Measurements from ENCODE around the gene LSM3.

DNA sequence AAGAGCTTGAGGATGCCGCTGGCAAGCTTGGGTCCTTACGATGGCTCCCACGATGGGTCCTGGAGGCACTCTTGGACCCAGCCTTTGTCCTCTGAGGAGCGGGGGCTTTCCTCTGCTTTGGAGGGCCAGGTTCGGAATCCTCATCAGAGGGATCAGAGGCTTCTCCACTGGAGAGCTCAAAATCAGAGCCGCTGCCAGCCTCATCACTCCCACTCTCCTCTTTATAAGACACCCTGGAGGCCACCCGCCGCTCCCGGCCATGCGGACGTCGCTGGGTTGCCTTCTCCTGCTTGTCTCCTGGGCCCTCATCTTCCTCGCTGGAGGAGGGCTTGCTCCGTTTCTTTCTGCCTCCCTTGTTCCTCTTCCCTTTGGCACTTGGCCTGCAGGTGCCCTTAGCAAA, 20.2 kb upstream of the LSM3 start:
- TF ChIP-seq, protein P1, sequence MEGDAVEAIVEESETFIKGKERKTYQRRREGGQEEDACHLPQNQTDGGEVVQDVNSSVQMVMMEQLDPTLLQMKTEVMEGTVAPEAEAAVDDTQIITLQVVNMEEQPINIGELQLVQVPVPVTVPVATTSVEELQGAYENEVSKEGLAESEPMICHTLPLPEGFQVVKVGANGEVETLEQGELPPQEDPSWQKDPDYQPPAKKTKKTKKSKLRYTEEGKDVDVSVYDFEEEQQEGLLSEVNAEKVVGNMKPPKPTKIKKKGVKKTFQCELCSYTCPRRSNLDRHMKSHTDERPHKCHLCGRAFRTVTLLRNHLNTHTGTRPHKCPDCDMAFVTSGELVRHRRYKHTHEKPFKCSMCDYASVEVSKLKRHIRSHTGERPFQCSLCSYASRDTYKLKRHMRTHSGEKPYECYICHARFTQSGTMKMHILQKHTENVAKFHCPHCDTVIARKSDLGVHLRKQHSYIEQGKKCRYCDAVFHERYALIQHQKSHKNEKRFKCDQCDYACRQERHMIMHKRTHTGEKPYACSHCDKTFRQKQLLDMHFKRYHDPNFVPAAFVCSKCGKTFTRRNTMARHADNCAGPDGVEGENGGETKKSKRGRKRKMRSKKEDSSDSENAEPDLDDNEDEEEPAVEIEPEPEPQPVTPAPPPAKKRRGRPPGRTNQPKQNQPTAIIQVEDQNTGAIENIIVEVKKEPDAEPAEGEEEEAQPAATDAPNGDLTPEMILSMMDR (IDR thresholded peaks at IDR 0.05) = no peak
- TF ChIP-seq ZFX (IDR thresholded peaks at IDR 0.05; ENCODE audit: borderline replicate concordance) = no peak

All from 22Rv1 (cell line).